Measurements from ENCODE around the gene WASF3. TPM values are rescaled to one million over a fixed set of nuclear protein-coding genes. Genes with fewer than 3 reads are reported as not detected.

The WASF3 gene
- total and polyA plus RNA-seq, 8 donors = 3.6 to 9.3 (median 5.2) TPM

- H3K4me3 ChIP-seq = no peak overlapping the region
- no peak overlapping the region for H3K27ac ChIP-seq
- H3K27me3 ChIP-seq = no peaks in the 10 kb centered on the region
- intact Hi-C loops (cut with DNase I) = no loop called here
- no peak for FAIRE-seq
- H3K36me3 ChIP-seq = no peaks in the 10 kb centered on the region
- DNase-seq = no peak
- peaks cover 0 to 3% (median 0%) of the 10 kb centered on the region in 3 donors for H3K4me1 ChIP-seq
- no peak for TF ChIP-seq CTCF (IDR thresholded peaks at IDR 0.05)
- no peak for ATAC-seq
- WGBS, 2 donors = 92 to 93% methylated on average over 1 of the region's 1 CpG
- no peaks in the 10 kb centered on the region for H3K9me3 ChIP-seq
Measured at GRCh38 chr13:26600343-26600742, 42.9 kb downstream of the WASF3 start.

DNA sequence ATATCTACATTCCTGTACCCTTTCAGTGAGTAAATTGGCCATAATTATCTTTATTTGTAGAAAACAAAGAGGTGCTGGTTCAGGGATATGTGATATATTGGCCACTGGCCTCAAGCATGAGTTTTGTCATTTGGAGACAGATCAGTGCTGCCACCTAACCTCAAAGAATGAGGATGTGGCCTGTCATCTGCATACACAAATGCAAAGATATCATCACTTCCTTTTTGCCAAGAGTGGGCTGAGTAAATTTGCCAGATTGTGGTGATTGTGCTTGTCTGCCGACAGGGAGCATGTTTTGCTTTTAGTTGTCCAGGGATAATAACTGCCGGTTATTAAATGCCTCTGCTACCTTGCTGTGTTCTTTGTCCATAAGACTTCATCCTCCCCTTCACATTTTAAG, 44.2 kb downstream of the WASF3 start:
- Histone ChIP-seq H3K4me3 (no peak overlapping the region), H3K27ac (no peak overlapping the region), H3K27me3 (no peaks in the 10 kb centered on the region), H3K4me1 (peaks cover 0 to 3% (median 0%) of the 10 kb centered on the region in 3 donors), H3K9me3 (no peaks in the 10 kb centered on the region), H3K36me3 (no peaks in the 10 kb centered on the region)
- ATAC-seq (peak in 1 of 4 donors; percentile 20), FAIRE-seq (no peak), DNase-seq (no peak)
- intact Hi-C loops (cut with DNase I) = no loop called here
- TF ChIP-seq CTCF (IDR thresholded peaks at IDR 0.05) = no peak
- 65% methylated on average over 2 of the region's 2 CpGs for WGBS, 2 donors

DNA sequence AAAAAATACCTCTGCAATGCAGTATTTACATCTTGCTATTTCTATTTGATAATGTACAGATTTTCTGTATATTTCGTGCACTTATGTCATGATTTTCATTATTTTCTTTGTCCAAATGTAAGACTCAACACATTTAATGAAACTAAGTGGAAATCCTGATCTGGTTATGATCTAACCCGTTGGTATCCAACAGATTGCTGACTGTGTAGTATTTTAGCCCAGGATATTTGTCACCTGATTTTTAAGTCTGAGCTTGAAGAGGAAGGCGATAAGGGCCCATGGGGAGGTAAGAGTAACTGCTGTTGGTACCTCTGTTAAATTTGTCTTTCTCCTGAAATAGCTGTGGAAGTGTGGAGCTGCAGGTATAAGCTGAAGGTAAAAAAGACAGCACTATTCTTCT, 45.3 kb downstream of the WASF3 start:
- no peak for TF ChIP-seq CTCF (IDR thresholded peaks at IDR 0.05)
- Histone ChIP-seq H3K27ac (no peak overlapping the region), H3K9me3 (no peaks in the 10 kb centered on the region), H3K4me1 (peaks cover 0 to 3% (median 0%) of the 10 kb centered on the region in 3 donors), H3K27me3 (no peaks in the 10 kb centered on the region), H3K36me3 (no peaks in the 10 kb centered on the region), H3K4me3 (no peak overlapping the region)
- no peak for DNase-seq
- intact Hi-C loops (cut with DNase I) = no loop called here
- 83 to 90% methylated on average over 3 of the region's 3 CpGs for WGBS, 2 donors
- ATAC-seq = no peak
- no peak for FAIRE-seq

- intact Hi-C loops (cut with DNase I) = no loop called here
- no peaks in the 10 kb centered on the region for H3K36me3 ChIP-seq
- FAIRE-seq = no peak
- H3K9me3 ChIP-seq = no peaks in the 10 kb centered on the region
- no peaks in the 10 kb centered on the region for H3K27me3 ChIP-seq
- peak in 1 of 6 donors; percentile 19 for DNase-seq
- peak in 1 of 4 donors; percentile 69 for ATAC-seq
- H3K4me3 ChIP-seq = no peak overlapping the region
- no peak overlapping the region for H3K27ac ChIP-seq
- no peak for TF ChIP-seq CTCF (IDR thresholded peaks at IDR 0.05)
- 64 to 73% methylated on average over 3 of the region's 3 CpGs for WGBS, 2 donors
- H3K4me1 ChIP-seq = peaks cover 0 to 3% (median 0%) of the 10 kb centered on the region in 3 donors
Measured at GRCh38 chr13:26604784-26605545, 47.5 kb downstream of the WASF3 start.

DNA sequence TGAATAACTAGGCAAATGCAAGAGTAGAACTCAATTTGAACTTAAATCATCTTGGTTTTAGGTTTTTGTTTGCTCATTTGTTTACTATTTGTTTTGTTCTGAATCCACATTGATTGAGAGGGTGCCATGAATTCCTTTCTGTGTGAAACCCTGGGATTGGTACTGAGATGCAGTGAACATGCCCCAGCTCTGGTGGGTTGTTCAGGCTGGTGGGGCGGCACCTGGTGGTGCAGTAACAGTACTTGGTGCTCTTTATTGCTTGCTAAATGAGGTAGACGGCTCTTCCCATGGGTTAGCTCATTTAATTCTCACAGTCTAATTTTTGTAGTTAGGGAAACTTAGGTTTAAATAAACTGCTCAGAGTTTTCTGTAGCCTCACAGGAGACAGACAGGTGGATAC, 48.4 kb downstream of the WASF3 start:
- no peak overlapping the region for H3K27ac ChIP-seq
- 92 to 97% methylated on average over 2 of the region's 2 CpGs for WGBS, 2 donors
- no peak for TF ChIP-seq CTCF (IDR thresholded peaks at IDR 0.05)
- intact Hi-C loops (cut with DNase I) = no loop called here
- no peaks in the 10 kb centered on the region for H3K36me3 ChIP-seq
- no peak overlapping the region for H3K4me3 ChIP-seq
- H3K4me1 ChIP-seq = peaks cover 0 to 3% (median 0%) of the 10 kb centered on the region in 3 donors
- no peaks in the 10 kb centered on the region for H3K9me3 ChIP-seq
- no peaks in the 10 kb centered on the region for H3K27me3 ChIP-seq
- DNase-seq (no peak), ATAC-seq (no peak), FAIRE-seq (no peak)

All from pancreas (tissue), 10 donors.